Body of pancreas (tissue), 4 donors: ENCODE measurements around the gene KHNYN.

Source experiments
- POLR2A ChIP-seq, 3 donors: fragments of 450-650 bp; IDR thresholded peaks; one replicate each; pipeline ENCODE4 v1.6.1; 2016; ENCODE audit warnings: antibody characterized with exemption in 3 of 3, mild to moderate bottlenecking in 2 of 3
- TF ChIP-seq, protein P1 (sequence below), 7 experiments: fragments of 450-650 bp in 4 of 7; fragments of 200-600 bp in 3 of 7; sonication (generic) in 3 of 7; IDR thresholded peaks; one replicate each; pipeline ENCODE4 v1.5.1; 2016 to 2019; ENCODE audit warnings: antibody characterized with exemption in 7 of 7

DNA sequence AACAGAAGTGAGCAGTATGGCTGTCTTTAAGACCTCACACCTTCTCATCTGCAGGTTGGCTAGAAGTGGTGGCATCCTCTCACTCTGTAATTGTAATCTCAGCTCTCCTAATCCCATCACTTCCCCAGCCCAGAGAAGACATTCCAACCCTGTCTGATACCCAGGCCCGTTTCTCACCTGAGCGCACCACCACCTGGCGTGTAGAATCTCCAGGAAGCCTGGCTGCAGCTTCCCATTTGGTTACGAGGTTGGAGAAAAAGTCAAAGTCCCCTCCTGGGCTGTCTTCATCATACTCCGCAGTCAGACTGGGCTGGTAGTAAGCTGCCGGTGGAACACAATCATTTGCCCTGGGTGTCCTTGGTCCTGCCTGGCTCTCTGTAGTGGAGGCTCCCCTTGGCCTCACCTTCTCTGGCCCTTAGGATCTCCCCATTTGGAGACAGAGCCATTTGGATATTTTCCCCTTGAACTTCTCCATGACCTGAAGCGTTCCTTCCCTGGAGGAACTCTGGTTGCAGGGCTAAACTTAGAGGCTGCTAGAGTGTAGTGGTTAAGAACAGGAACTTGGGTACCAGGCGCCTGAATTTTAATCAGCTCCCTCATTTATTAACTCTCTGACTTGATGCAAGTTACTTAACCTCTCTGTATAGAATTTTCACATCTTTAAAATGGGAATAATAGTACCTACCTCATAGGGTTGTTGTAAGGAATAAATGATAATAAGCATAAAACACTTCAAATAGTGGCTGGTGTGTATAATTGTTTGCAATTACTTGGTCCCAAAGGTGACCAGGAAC lies 11.0 kb downstream of the KHNYN start:
- TF ChIP-seq, protein P1, sequence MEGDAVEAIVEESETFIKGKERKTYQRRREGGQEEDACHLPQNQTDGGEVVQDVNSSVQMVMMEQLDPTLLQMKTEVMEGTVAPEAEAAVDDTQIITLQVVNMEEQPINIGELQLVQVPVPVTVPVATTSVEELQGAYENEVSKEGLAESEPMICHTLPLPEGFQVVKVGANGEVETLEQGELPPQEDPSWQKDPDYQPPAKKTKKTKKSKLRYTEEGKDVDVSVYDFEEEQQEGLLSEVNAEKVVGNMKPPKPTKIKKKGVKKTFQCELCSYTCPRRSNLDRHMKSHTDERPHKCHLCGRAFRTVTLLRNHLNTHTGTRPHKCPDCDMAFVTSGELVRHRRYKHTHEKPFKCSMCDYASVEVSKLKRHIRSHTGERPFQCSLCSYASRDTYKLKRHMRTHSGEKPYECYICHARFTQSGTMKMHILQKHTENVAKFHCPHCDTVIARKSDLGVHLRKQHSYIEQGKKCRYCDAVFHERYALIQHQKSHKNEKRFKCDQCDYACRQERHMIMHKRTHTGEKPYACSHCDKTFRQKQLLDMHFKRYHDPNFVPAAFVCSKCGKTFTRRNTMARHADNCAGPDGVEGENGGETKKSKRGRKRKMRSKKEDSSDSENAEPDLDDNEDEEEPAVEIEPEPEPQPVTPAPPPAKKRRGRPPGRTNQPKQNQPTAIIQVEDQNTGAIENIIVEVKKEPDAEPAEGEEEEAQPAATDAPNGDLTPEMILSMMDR (IDR thresholded peaks at IDR 0.05): no peak
- TF ChIP-seq POLR2A (IDR thresholded peaks at IDR 0.05): no peak
